ENCODE measurements around the gene CCN5.
A peak's percentile ranks its signal among the peaks of the same experiment; 100 is the strongest.
"Not testable (repeated sequence)": the region's sequence is repeated elsewhere in the genome, so short reads cannot be mapped to it uniquely, and the experiment has no call there.

The CCN5 gene

DNA sequence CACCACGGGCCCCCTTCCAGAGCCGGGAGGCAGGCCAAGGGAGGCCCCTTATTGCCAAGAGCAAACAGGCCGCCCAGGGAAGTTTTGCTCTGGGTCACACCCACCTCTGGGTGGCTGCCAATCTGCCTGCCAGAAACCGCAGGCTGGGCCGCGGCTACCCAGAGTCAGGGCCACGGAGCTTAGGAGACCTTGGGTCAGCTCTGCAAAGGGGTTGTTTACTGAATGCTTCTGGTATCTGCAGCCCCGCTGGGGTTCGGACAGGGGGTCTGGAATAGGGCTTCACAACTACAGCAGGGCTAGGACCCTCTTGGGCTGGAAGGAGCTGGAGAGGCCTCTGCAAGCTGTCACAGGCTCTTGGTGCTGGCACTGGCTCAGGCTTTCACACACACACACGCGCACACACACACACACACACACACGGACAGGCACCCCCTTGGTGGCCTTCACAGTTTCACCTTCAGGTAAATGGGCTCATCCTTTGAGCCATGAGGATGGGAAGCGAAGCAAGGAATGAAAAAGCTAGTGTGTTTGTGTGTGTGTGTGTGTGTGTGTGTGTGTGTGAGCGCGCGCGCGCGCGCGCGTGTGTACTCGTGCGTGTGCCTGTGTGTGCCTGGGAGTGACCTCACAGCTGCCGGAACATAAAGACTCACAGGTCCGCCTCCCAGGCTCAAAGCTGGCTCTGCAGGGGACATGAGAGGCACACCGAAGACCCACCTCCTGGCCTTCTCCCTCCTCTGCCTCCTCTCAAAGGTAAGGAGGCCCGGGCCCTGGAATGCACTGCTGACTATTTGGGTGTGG, at the start of gene CCN5:
CCN5 (plus strand) TSS at position 669 of the 798 bp plus-strand sequence; CDS start at position 691, 22 bp downstream.
- no peak for DNase-seq (ENCODE audit: low read depth)

GRCh38 chr20:44666066-44666465, 49.1 kb upstream of the CCN5 start:
- no peak for DNase-seq (ENCODE audit: low read depth)

DNA sequence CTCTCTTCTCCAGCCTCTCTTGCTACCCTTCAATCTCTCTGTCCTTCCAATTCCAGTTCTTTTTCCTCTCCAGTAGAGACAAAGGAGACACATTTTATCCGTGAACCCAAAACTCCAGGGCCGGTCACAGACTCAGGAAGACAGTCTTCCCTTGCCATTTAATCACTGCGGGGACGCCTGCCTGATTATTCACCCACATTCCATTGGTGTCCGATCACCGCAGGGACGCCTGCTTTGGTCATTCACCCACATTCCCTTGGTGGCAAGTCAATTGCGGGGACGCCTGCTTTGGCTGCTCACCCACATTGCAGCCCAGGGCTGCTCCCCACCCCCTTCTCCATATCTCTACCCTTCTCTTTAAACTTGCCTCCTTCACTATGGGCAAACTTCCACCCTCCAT, 44.3 kb upstream of the CCN5 start:
- not testable (repeated sequence) for DNase-seq (ENCODE audit: low read depth)

GRCh38 chr20:44671541-44671940, 43.6 kb upstream of the CCN5 start:
- not testable (repeated sequence) for DNase-seq (ENCODE audit: low read depth)

DNA sequence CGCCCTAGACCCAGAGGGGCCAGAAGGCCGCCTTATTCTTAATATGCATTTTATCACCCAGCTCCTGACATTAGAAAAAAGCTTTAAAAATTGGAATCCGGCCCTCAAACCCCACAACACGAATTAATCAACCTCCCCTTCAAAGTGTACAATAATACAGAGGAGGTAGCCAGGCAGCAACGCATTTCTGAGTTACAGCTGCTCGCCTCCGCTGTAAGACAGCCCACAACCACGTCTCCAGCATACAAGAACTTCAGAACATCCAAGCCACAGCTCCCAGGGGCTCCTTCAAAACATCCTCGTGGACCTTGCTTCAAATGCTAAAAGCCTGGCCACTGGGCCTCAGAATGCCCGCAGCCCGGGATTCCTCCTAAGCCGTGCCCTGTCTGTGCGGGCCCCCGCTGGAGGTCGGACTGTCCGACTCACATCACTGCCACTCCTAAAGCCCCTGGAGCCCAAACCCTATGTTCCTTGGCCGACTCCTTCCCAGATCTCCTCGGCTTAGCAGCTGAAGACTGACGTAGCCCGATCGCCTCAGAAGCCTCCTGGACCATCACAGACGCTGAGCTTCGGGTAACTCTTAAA, 42.8 kb upstream of the CCN5 start:
- DNase-seq (ENCODE audit: low read depth), result not testable (repeated sequence)

DNA sequence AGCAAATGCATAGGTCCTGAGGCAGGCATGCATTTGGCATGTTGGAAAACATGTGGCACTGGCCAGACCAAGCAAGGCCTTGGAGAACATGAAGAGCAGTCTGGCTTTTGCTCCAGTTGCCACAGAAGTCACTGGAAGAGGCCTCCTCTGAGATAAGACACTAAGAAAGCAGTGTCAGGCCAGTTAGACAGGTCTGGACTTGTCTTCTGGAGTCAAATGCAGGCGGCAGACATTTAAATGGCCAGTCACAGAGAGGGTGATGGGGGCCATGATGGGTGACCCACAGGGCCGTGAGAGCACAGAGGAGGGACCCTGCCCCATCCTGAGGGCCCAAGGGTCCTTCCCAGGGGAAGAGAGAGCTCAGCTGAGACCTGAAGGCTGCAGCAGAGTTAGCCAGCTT, 36.9 kb upstream of the CCN5 start:
- no peak for DNase-seq (ENCODE audit: low read depth)

DNA sequence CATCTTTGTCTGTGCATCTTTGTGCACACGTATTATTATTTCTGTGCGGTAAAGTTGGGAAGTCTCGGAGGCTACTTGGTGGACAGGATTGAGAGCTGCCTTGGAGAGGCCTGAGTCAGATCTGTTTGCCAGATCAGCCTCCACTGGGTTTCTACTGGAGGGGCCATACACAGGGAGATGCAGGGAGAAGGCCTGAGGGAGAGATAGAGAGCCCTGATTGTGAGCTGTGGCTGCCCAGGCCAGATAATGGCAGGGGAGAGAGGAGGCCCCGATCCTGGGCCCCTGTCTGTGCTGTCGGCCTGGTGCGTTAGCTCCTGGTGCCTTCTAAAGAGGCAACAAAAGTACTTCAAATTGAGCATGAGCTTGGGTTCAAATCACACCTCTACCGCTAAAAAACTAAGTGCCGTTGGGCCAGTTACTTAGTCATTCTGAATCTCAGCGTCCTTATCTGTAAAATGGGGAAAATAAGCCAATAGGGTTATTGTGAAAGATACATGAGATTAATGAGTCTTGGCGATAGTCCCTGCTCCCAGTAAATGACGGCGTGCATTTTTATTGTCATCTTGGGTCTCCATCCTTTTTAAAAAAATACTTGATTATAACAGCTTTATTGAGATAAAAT, 36.1 kb upstream of the CCN5 start:
- DNase-seq (ENCODE audit: low read depth), result no peak

DNA sequence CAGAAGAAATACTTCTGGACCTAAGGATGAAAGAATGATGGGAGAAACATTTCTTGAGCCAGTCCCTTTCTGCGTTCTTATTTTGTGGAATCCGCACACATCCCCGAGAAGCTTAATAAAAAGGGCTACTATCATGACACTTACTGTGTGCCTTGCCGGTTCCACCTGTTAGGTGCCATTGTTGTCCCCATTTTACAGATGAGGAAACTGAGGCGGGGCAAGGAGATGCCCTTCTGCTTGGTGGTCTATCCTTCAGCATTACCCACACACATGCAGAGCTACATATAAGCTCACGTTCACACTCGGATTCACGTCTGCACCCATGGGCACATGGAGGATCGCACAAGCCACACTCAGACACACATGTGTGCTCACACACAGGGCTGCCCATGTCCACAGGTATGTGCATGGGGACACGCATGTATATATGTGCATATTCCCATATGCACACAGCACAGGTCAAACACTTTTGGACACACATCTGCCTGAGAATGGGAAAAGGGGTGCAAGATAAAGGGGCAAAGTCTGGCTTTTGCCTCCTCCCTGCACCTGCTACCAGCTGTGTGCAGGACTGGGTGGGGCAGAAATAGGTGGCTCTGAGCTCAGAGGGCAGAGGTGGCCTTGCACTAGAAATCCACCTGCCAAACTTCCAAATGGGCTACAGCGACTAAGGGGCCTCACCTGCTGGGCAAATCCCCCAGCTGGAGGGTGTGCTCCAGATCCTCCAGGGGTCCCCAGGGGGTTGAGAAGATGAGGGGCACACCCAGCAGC, 33.2 kb upstream of the CCN5 start:
- DNase-seq (ENCODE audit: low read depth), result no peak

- DNase-seq (ENCODE audit: low read depth), result peak; percentile 41
These were observed 31.7 kb upstream of the CCN5 start for GRCh38 chr20:44683263-44684046.

- no peak for DNase-seq (ENCODE audit: low read depth)
These were observed 30.9 kb upstream of the CCN5 start for GRCh38 chr20:44684047-44684967.

DNA sequence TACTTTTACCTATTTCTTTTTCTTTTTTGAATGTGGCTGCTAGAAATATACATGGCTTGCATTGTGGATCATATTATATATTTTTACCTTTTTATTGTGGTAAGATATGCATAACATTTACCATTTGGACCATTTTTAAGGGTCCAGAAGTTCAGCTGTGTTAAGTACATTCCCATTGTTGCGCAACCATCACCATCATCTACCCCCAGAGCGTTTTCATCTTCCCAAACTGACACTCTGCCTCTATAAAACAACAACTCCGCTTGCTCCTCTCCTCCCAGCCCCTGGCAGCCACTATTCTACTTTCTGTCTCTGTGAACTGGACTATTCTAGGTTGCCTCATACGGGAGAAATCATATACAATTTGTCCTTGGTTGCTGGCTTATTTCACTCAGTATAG, 28.2 kb upstream of the CCN5 start:
- no peak for DNase-seq (ENCODE audit: low read depth)

DNA sequence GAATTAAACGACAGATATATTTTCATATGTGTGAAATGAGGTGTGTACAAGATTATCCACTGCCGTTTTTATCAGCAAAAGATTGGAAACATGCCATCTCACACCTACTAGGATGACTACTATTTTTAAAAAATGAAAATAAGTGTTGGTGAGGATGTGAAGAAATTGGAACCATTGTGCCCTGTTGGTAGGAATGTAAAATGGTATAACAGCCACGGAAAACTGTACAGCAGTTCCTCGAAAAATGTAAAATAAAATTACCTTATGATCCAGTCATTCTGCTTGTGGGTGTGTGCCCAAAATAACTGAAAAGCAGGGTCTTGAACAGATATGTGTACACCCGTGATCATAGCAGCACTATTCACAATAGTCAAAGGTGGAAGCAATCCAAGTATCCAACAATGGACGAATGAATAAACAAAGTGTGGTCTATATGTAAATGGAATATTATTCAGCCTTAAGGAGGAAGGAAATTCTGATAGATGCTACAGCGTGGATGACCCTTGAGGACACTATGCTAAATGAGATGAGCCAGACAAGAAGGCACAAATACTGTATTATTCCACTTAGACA, 27.0 kb upstream of the CCN5 start:
- no peak for DNase-seq (ENCODE audit: low read depth)

GRCh38 chr20:44689809-44690208, 25.4 kb upstream of the CCN5 start:
- DNase-seq (ENCODE audit: low read depth), result no peak

DNA sequence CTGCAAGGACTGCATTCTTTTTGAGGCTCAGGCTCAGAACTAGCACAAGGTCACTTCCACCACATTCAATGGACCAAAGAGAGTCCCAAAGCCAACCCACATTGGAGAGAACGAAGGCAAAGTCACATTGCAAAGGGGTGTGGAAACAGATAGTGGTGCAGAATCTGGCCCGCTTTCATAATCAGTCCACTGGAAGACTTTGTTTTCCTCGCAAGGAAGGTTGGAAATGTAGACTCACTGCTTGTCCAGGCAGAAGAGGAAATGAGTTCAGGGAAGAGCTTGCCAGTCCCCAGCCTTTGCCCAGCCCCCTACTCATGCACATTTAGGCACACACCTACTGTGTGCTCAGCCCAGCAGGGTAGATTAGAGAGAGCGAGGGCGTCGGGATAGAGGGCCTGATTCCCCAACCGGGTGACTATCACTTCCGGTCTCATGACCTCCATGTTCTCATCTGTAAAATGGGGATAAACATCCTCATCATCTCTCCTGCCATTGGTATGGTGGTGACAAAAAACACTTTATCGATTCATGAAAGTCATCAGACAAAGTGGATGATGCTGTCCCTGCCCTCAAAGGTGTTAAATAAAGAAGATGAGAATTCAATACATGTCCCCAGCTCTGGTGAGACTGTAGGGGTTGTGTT, 24.3 kb upstream of the CCN5 start:
- DNase-seq (ENCODE audit: low read depth), result no peak

DNA sequence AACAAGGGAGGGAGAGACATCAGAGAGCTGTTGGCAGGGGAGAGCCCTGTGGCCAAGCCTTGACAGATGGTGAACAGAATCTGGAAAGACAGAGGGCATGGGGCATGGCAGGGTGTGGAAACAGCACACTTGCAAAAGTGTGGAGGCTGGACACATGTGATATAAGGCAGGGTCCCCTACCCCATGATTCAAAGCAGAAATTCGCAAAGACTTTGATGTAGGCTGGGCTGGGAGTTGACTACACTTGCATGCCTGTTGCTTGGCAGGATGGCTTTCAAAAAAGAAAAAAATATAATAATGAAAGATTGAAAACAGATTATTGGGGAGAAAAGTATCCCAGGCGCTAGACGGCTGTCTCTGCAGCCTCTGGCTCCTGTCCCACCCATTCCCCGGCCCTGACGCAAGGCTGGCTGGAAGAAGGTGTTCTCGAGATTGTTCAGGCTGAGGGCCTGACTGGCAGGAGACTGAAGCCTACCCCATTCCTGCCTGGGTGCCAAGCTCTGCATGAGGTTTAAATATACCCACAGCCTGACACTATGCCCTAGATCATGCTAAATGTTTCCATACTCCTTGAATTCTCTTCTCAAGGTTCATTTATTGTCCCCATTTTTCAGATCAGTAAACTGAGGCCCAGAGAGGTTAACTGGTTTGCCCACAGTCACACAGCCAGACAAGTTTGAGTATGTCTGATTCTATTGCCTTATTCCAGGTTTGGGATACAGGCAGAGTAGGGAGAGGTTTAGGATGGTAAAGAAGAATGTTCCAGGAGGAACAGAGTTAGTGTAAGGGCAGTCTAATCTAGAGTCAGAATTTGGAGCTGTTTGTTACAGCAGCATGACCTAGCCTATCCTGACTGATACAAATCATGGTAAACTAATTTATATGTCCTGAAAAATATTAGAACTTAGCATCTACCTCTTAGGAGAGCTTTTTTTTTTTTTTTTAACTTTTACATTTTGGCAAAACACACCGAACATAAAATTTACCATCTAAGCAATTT, 23.4 kb upstream of the CCN5 start:
- DNase-seq (ENCODE audit: low read depth), result no peak

DNA sequence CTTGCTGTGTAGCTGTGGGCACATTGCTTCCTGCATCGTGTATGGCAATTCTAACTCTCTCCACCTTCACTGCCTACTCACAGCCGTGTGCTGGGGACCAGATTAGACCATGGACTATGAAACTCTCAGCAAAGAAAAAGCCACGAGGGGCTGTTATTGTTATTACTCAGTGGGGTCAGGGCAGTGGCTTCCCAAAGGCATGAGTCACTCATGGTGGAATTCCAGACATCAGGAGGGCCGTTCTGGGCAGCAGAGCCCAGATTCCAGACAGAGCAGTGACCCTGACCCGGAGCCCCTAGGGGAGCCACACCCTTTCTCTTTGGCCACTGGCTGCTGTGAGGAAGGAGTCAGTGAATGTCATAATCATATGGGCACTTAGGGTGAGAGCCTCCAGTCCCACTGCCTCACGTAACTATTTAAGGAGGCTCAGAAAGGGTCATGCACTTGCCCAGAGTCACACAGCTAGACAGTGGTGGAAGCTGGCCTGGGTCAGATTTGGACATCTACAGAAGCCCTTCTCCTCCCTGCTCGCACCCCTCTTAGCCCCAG, 22.2 kb upstream of the CCN5 start:
- no peak for DNase-seq (ENCODE audit: low read depth)

DNA sequence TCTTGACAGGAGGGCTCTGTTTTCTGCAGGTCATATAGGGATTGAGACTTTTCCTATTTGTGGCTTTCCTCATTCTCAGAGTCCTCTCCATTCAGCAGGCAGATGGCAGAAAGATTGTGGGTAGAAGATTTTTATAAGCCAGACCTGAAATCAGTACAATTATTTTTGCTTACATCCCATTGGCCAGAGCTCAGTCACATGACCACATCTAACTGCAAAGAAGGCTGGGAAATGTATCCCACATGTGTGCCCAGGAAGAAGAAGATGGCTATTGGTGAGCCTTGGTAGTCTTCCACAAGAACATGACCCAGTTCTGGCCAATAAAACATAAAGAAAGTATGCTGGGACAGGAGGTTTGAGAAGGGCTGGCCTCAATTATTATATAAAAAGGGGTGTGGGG, 21.5 kb upstream of the CCN5 start:
- no peak for DNase-seq (ENCODE audit: low read depth)

DNA sequence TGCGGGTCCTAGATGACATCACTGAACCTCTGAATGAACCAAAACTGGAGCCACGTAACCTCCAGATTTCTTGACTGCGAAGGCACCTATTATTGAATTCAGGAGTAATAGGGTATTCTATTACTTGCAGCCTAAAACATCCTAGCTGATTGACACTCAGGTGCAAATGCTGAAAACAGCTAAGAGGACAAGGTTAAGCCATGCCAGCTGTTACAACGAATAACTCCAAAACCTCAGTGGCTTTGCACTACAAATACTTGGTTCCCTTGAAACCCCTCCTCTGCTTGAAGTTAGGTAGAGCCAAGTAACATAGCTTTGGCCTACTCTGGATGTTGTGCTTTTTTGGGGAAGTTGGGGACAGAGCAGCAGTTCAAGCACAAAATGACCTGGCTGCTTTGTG, 21.0 kb upstream of the CCN5 start:
- DNase-seq (ENCODE audit: low read depth), result no peak

All from stimulated activated CD8-positive, alpha-beta memory T cell treated with anti-CD3 and anti-CD28 coated beads, Interleukin-15, amount 100 ng/mL, for 1 hour (primary cell).